ENCODE data around the gene COL25A1. TPM values are rescaled to one million over a fixed set of nuclear protein-coding genes. Genes with fewer than 3 reads are reported as not detected.
"Not testable (repeated sequence)": the region's sequence is repeated elsewhere in the genome, so short reads cannot be mapped to it uniquely, and the experiment has no call there.

COL25A1 gene
- total RNA-seq, 1 experiment from 2014 or later = 2.1 TPM

GRCh38 chr4:108881190-108881589 lies 421.3 kb downstream of the COL25A1 start:
- no peak for DNase-seq
- no peaks in the 10 kb centered on the region for H3K36me3 ChIP-seq (replicated peaks; ENCODE audit: control insufficient read depth, insufficient read depth, low read length)
- no peaks in the 10 kb centered on the region for H3K27me3 ChIP-seq (ENCODE audit: control insufficient read depth, insufficient read depth, low read length)
- no peak overlapping the region for H3K4me3 ChIP-seq (ENCODE audit: insufficient read depth, low read depth, low read length)

- Histone ChIP-seq H3K36me3 (replicated peaks; ENCODE audit: control insufficient read depth, insufficient read depth, low read length) (no peaks in the 10 kb centered on the region), H3K27me3 (ENCODE audit: control insufficient read depth, insufficient read depth, low read length) (no peaks in the 10 kb centered on the region), H3K4me3 (ENCODE audit: insufficient read depth, low read depth, low read length) (no peak overlapping the region)
- DNase-seq = no peak
These were observed 423.7 kb downstream of the COL25A1 start for GRCh38 chr4:108878806-108879205.

- H3K27me3 ChIP-seq (ENCODE audit: control insufficient read depth, insufficient read depth, low read length) = no peaks in the 10 kb centered on the region
- H3K4me3 ChIP-seq (ENCODE audit: insufficient read depth, low read depth, low read length) = no peak overlapping the region
- DNase-seq = no peak
These were observed 424.6 kb downstream of the COL25A1 start for GRCh38 chr4:108877821-108878220.

GRCh38 chr4:108874806-108875205 lies 427.7 kb downstream of the COL25A1 start:
- Histone ChIP-seq H3K27me3 (ENCODE audit: control insufficient read depth, insufficient read depth, low read length) (no peaks in the 10 kb centered on the region), H3K36me3 (replicated peaks; ENCODE audit: control insufficient read depth, insufficient read depth, low read length) (no peaks in the 10 kb centered on the region), H3K4me3 (ENCODE audit: insufficient read depth, low read depth, low read length) (no peak overlapping the region)
- DNase-seq = no peak

More at GRCh38 chr4:108877821-108878220, 424.6 kb downstream of the COL25A1 start:
- H3K36me3 ChIP-seq (replicated peaks; ENCODE audit: control insufficient read depth, insufficient read depth, low read length) = no peaks in the 10 kb centered on the region

- H3K36me3 ChIP-seq (replicated peaks; ENCODE audit: control insufficient read depth, insufficient read depth, low read length); DNase-seq; H3K4me3 ChIP-seq (ENCODE audit: insufficient read depth, low read depth, low read length); H3K27me3 ChIP-seq (ENCODE audit: control insufficient read depth, insufficient read depth, low read length): not testable (repeated sequence)
These were observed 432.5 kb downstream of the COL25A1 start for GRCh38 chr4:108869970-108870369.

- no peaks in the 10 kb centered on the region for H3K36me3 ChIP-seq (replicated peaks; ENCODE audit: control insufficient read depth, insufficient read depth, low read length)
- H3K4me3 ChIP-seq (ENCODE audit: insufficient read depth, low read depth, low read length) = no peak overlapping the region
- no peaks in the 10 kb centered on the region for H3K27me3 ChIP-seq (ENCODE audit: control insufficient read depth, insufficient read depth, low read length)
- DNase-seq = no peak
These were observed 433.7 kb downstream of the COL25A1 start for GRCh38 chr4:108868606-108869227.

GRCh38 chr4:108867476-108867875 lies 435.0 kb downstream of the COL25A1 start:
- Histone ChIP-seq H3K4me3 (ENCODE audit: insufficient read depth, low read depth, low read length) (no peak overlapping the region), H3K27me3 (ENCODE audit: control insufficient read depth, insufficient read depth, low read length) (no peaks in the 10 kb centered on the region), H3K36me3 (replicated peaks; ENCODE audit: control insufficient read depth, insufficient read depth, low read length) (no peaks in the 10 kb centered on the region)
- no peak for DNase-seq

GRCh38 chr4:108861334-108861733 lies 441.1 kb downstream of the COL25A1 start:
- H3K27me3 ChIP-seq (ENCODE audit: control insufficient read depth, insufficient read depth, low read length) = no peaks in the 10 kb centered on the region
- no peak overlapping the region for H3K4me3 ChIP-seq (ENCODE audit: insufficient read depth, low read depth, low read length)
- peak; percentile 38 for DNase-seq
- no peaks in the 10 kb centered on the region for H3K36me3 ChIP-seq (replicated peaks; ENCODE audit: control insufficient read depth, insufficient read depth, low read length)

GRCh38 chr4:108854786-108855185 lies 447.7 kb downstream of the COL25A1 start:
- no peak for DNase-seq
- no peaks in the 10 kb centered on the region for H3K36me3 ChIP-seq (replicated peaks; ENCODE audit: control insufficient read depth, insufficient read depth, low read length)
- no peak overlapping the region for H3K4me3 ChIP-seq (ENCODE audit: insufficient read depth, low read depth, low read length)
- H3K27me3 ChIP-seq (ENCODE audit: control insufficient read depth, insufficient read depth, low read length) = no peaks in the 10 kb centered on the region

- DNase-seq = no peak
- Histone ChIP-seq H3K4me3 (ENCODE audit: insufficient read depth, low read depth, low read length) (no peak overlapping the region), H3K36me3 (replicated peaks; ENCODE audit: control insufficient read depth, insufficient read depth, low read length) (no peaks in the 10 kb centered on the region), H3K27me3 (ENCODE audit: control insufficient read depth, insufficient read depth, low read length) (no peaks in the 10 kb centered on the region)
These were observed 449.8 kb downstream of the COL25A1 start for GRCh38 chr4:108852691-108853090.

- DNase-seq = no peak
- H3K36me3 ChIP-seq (replicated peaks; ENCODE audit: control insufficient read depth, insufficient read depth, low read length) = no peaks in the 10 kb centered on the region
- H3K27me3 ChIP-seq (ENCODE audit: control insufficient read depth, insufficient read depth, low read length) = no peaks in the 10 kb centered on the region
- no peak overlapping the region for H3K4me3 ChIP-seq (ENCODE audit: insufficient read depth, low read depth, low read length)
These were observed 451.1 kb downstream of the COL25A1 start for GRCh38 chr4:108851366-108851765.

- Histone ChIP-seq H3K27me3 (ENCODE audit: control insufficient read depth, insufficient read depth, low read length) (no peaks in the 10 kb centered on the region), H3K36me3 (replicated peaks; ENCODE audit: control insufficient read depth, insufficient read depth, low read length) (no peaks in the 10 kb centered on the region), H3K4me3 (ENCODE audit: insufficient read depth, low read depth, low read length) (no peak overlapping the region)
- DNase-seq = no peak
These were observed 452.2 kb downstream of the COL25A1 start for GRCh38 chr4:108850219-108850649.

GRCh38 chr4:108849611-108850168 lies 452.8 kb downstream of the COL25A1 start:
- Histone ChIP-seq H3K4me3 (ENCODE audit: insufficient read depth, low read depth, low read length) (no peak overlapping the region), H3K36me3 (replicated peaks; ENCODE audit: control insufficient read depth, insufficient read depth, low read length) (no peaks in the 10 kb centered on the region), H3K27me3 (ENCODE audit: control insufficient read depth, insufficient read depth, low read length) (no peaks in the 10 kb centered on the region)
- DNase-seq = no peak

- Histone ChIP-seq H3K36me3 (replicated peaks; ENCODE audit: control insufficient read depth, insufficient read depth, low read length) (no peaks in the 10 kb centered on the region), H3K4me3 (ENCODE audit: insufficient read depth, low read depth, low read length) (no peak overlapping the region), H3K27me3 (ENCODE audit: control insufficient read depth, insufficient read depth, low read length) (no peaks in the 10 kb centered on the region)
- DNase-seq = no peak
These were observed 455.9 kb downstream of the COL25A1 start for GRCh38 chr4:108846568-108846967.

- H3K36me3 ChIP-seq (replicated peaks; ENCODE audit: control insufficient read depth, insufficient read depth, low read length) = no peaks in the 10 kb centered on the region
- DNase-seq = no peak
- H3K27me3 ChIP-seq (ENCODE audit: control insufficient read depth, insufficient read depth, low read length) = no peaks in the 10 kb centered on the region
- H3K4me3 ChIP-seq (ENCODE audit: insufficient read depth, low read depth, low read length) = no peak overlapping the region
These were observed 462.0 kb downstream of the COL25A1 start for GRCh38 chr4:108840426-108840975.
